ENCODE data around the gene CASK.

The CASK gene

GRCh38 chrX:41522671-41523070 is 400.7 kb downstream of the CASK start:
- no peak for DNase-seq (ENCODE audit: low read depth)
- H3K4me3 ChIP-seq (ENCODE audit: low read depth, low read length): no peak overlapping the region
- no peak for TF ChIP-seq CTCF (IDR thresholded peaks at IDR 0.05; ENCODE audit: low read depth, low read length, missing control alignments)

DNA sequence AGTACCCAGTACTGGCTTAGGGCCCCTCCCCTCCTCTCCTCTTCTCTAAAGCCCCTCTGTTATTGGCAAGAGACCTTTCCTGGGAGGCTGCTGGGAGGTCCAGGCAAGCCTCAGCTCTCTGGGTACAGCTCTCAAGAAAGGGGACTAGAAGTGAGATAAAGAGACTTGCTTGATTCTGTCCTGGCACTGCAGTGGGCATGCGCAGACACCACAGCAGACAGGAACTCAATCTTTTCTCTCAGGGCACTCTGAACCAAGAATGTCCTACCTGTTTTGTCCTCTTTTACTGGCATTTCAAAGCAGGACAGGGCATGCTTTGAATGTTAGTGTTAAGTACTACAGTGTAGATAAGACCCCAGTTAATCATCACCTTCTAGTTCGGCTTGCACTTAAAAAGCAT is 401.3 kb downstream of the CASK start:
- no peak for TF ChIP-seq CTCF (IDR thresholded peaks at IDR 0.05; ENCODE audit: low read depth, low read length, missing control alignments)
- DNase-seq (ENCODE audit: low read depth): no peak
- no peak overlapping the region for H3K4me3 ChIP-seq (ENCODE audit: low read depth, low read length)

DNA sequence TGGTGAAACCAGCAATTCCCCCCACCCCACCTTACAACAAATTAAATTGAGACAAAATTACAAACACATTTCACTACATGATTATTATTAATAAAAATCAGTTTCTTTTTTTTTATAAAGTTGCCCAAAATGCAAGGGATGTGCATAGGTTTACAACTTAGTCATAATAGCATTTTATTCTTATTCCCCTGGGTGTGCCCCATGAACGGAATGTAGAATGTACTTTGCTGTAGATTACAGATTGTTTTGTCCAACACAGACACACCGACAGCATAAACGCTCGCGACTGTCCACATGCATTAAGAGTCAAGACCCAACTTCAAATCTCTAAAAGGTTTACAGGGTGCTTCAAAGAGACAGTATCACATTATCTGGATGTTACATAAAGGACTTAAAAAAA is 403.9 kb downstream of the CASK start:
- no peak for DNase-seq (ENCODE audit: low read depth)
- TF ChIP-seq CTCF (IDR thresholded peaks at IDR 0.05; ENCODE audit: low read depth, low read length, missing control alignments): no peak
- no peak overlapping the region for H3K4me3 ChIP-seq (ENCODE audit: low read depth, low read length)

GRCh38 chrX:41518841-41519220 is 404.5 kb downstream of the CASK start:
- no peak for TF ChIP-seq CTCF (IDR thresholded peaks at IDR 0.05; ENCODE audit: low read depth, low read length, missing control alignments)
- no peak for DNase-seq (ENCODE audit: low read depth)

DNA sequence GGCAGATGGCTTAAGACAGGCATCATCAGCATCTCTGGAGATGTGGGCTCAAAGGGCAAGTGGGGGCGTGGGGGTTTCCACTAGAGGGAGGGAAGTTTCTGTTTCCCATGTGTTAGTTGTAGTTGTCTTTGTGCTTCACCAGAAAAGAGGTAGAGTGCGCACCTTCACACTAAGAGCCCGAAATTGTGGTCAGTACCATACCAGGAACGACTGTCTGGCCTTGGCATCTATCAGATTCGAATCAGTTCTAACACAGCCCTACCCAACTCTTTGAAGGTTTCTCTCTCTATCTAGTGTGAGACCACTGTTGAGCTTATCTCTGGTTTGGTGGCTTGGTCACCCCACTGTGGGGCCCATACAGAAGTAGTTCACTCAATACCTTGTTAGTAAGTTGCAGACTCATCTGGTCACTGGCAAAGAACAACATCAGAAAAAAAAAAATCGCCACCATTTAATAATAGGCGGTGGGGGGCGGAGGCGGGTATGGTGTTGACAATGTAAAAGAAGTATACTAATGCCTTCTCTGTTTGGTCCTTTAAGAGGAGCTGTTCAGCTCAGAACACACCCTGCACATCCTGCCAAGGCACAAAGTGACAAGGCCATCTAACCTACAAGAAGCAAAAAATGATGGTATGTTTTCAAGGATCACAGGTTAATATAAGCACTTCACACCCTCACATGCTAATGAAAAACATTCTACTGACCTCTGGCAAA is 405.1 kb downstream of the CASK start:
- no peak for TF ChIP-seq CTCF (IDR thresholded peaks at IDR 0.05; ENCODE audit: low read depth, low read length, missing control alignments)
- no peak overlapping the region for H3K4me3 ChIP-seq (ENCODE audit: low read depth, low read length)
- no peak for DNase-seq (ENCODE audit: low read depth)

More at GRCh38 chrX:41518841-41519220, 404.5 kb downstream of the CASK start:
- no peak overlapping the region for H3K4me3 ChIP-seq (ENCODE audit: low read depth, low read length)

GRCh38 chrX:41516999-41517765 is 406.2 kb downstream of the CASK start:
- TF ChIP-seq CTCF (IDR thresholded peaks at IDR 0.05; ENCODE audit: low read depth, low read length, missing control alignments): no peak
- no peak overlapping the region for H3K4me3 ChIP-seq (ENCODE audit: low read depth, low read length)
- DNase-seq (ENCODE audit: low read depth): no peak

All from GM12864 (cell line).